Skeletal muscle tissue (tissue), 4 donors: ENCODE measurements around the gene MOV10. TPM values are rescaled to one million over a fixed set of nuclear protein-coding genes. Genes with fewer than 3 reads are reported as not detected.
"Not testable (repeated sequence)": the region's sequence is repeated elsewhere in the genome, so short reads cannot be mapped to it uniquely, and the experiment has no call there.

ENCODE experiments used
- H3K27ac ChIP-seq: one replicate; pipeline ENCODE4 v1.7.0; 2013; ENCODE audit warnings: mild to moderate bottlenecking, low read depth, low read length, inconsistent platforms
- H3K27me3 ChIP-seq, 3 donors: one replicate each; pipeline ENCODE4 v1.7.0; 2013; ENCODE audit warnings: low read length in 3 of 3; ENCODE audit not compliant: control insufficient read depth in 3 of 3, insufficient read depth in 3 of 3
- H3K36me3 ChIP-seq, 3 donors: one replicate each; pipeline ENCODE4 v1.7.0; 2013; ENCODE audit warnings: low read length in 3 of 3; ENCODE audit not compliant: control insufficient read depth in 3 of 3, insufficient read depth in 3 of 3
- H3K4me1 ChIP-seq, 3 donors: one replicate each; pipeline ENCODE4 v1.7.0; 2013; ENCODE audit warnings: low read length in 3 of 3, mild to moderate bottlenecking in 3 of 3; ENCODE audit not compliant: control insufficient read depth in 3 of 3, insufficient read depth in 3 of 3
- H3K4me3 ChIP-seq, 3 donors: one replicate each; pipeline ENCODE4 v1.7.0; 2013; ENCODE audit warnings: low read length in 3 of 3
- H3K9ac ChIP-seq, 3 donors: one replicate each; pipeline ENCODE4 v1.7.0; 2013; ENCODE audit warnings: low read length in 3 of 3, mild to moderate bottlenecking in 3 of 3, moderate library complexity in 2 of 3, low read depth in 1 of 3
- H3K9me3 ChIP-seq, 3 donors: one replicate each; pipeline ENCODE4 v1.7.0; 2013; ENCODE audit warnings: low read length in 3 of 3; ENCODE audit not compliant: control insufficient read depth in 3 of 3
- total RNA-seq: library from RNA; depleted of rRNA; stranded (reverse); fragments of >200 nt; gene quantifications from one replicate; pipeline ENCODE4 v1.2.3, GENCODE V29; 2014
- donor health status: Osteomylitis.

Gene MOV10
- total RNA-seq, 1 donor from 2014 or later: 27.7 TPM

DNA sequence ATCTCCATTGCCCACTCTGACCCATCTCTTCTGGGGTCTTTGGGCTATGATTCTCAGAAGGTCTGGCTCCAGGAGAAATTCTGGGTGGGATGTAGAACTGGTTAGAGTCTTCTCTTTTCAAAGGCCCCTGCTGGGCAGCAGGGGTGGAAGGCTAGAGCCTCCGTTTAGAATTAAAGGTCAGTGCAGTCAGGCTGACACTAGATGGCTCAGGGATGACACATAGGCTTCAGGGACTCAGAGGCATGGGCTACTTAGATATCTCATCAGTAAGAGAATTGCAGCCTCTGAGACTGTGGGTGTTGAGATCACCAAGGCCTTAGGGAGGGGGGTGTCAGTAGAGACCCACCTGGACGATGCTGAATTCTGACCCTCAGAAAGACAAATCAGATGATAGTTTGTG lies 53.3 kb downstream of the MOV10 start:
- Histone ChIP-seq H3K9ac (no peak overlapping the region), H3K9me3 (no peaks in the 10 kb centered on the region), H3K36me3 (no peaks in the 10 kb centered on the region), H3K4me1 (no peaks in the 10 kb centered on the region), H3K27me3 (peaks cover 2 to 7% (median 5%) of the 10 kb centered on the region in 3 donors), H3K4me3 (no peak overlapping the region), H3K27ac (no peak overlapping the region)

GRCh38 chr1:112728306-112728971 lies 54.0 kb downstream of the MOV10 start:
- not testable (repeated sequence) for H3K27me3 ChIP-seq, H3K9ac ChIP-seq, H3K4me1 ChIP-seq, H3K36me3 ChIP-seq, H3K4me3 ChIP-seq, H3K9me3 ChIP-seq, H3K27ac ChIP-seq

- H3K36me3 ChIP-seq, H3K27me3 ChIP-seq, H3K4me1 ChIP-seq, H3K9me3 ChIP-seq, H3K9ac ChIP-seq, H3K27ac ChIP-seq, H3K4me3 ChIP-seq: not testable (repeated sequence)
These were observed 54.6 kb downstream of the MOV10 start for GRCh38 chr1:112729011-112729410.

DNA sequence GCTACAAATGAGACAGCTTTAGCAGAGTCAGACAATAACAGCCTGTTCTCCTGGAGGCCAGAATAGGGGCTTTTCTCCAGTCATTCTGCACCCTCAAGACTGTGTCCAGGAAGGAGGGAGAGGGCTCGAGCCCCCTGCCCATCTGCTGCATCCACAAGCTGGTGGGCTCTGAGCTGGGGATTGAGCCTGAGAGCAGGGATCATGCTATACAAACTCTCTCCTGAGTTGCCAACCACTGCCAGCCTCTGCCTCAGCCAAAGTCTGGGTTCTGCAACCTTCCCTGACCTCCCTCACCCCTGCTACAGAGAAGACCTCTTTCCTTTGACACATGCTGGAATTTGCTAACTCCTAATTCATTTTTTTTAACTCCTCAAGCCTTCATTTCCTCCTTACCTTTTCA lies 55.5 kb downstream of the MOV10 start:
- Histone ChIP-seq H3K4me1 (no peaks in the 10 kb centered on the region), H3K9ac (no peak overlapping the region), H3K27me3 (no peaks in the 10 kb centered on the region), H3K4me3 (no peak overlapping the region), H3K36me3 (no peaks in the 10 kb centered on the region), H3K9me3 (no peaks in the 10 kb centered on the region), H3K27ac (no peak overlapping the region)

DNA sequence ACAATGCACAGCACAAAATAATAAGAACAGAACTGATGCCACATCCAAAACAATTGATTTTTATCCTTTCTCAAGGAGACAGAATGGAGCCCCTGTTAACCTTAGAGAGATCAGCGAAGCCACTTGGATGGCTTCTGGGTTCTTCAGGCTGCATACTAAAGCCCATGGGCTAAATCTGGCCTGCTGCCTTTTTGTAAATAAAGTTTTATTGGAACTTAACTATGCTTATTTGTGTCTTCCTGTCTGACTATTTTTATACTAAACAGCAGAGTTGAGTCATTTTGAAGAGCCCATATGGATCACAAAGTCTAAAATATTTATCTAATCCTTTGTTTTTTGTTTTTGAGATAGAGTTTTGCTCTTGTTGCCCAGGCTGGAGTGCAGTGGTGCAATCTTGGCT lies 57.0 kb downstream of the MOV10 start:
- Histone ChIP-seq H3K36me3 (no peaks in the 10 kb centered on the region), H3K4me3 (no peak overlapping the region), H3K27ac (no peak overlapping the region), H3K27me3 (no peaks in the 10 kb centered on the region), H3K4me1 (no peaks in the 10 kb centered on the region), H3K9me3 (no peaks in the 10 kb centered on the region), H3K9ac (no peak overlapping the region)

DNA sequence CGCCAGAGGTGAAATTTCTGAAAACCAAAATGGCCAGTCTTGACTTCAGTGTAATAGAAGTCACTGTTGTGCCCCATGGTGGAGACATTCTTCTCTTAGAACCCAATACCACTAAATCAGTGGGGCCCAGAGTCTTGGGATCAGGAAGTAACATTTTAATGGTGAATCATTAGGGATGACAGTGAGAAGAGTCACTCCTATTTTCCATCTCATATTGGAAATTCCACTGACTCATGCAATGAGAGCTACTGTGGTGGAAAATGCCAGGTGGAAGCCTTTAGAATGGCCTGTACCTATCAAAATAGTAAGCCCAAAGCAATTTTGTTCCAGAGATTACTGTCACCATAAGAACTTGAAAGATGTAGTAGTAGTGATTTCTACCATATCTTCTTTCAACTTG lies 61.3 kb downstream of the MOV10 start:
- Histone ChIP-seq H3K4me3 (no peak overlapping the region), H3K27me3 (peaks cover 0 to 4% (median 0%) of the 10 kb centered on the region in 3 donors), H3K4me1 (no peaks in the 10 kb centered on the region), H3K9ac (no peak overlapping the region), H3K27ac (no peak overlapping the region), H3K36me3 (no peaks in the 10 kb centered on the region), H3K9me3 (no peaks in the 10 kb centered on the region)

DNA sequence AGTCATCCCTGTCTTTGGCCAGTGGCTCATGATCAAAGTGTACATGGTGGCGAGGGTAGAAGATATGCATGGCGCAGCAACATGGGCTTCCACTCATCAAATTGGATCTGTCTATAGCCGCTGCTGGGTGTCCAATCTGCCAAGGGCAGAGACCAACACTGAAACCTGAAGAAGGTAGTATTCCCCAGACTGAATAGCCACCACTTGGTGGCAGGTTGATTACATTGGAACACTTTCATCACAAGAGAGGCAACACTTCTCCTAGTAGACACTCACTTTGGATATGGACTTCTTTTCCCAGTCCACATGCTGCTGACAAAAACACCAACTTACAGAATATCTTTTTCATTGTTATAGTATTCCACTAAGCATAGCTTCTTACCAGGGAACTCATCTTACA lies 63.1 kb downstream of the MOV10 start:
- H3K27ac ChIP-seq: no peak overlapping the region
- no peak overlapping the region for H3K9ac ChIP-seq
- H3K4me1 ChIP-seq: no peaks in the 10 kb centered on the region
- no peak overlapping the region for H3K4me3 ChIP-seq
- H3K27me3 ChIP-seq: peaks cover 4 to 13% (median 10%) of the 10 kb centered on the region in 3 donors
- no peaks in the 10 kb centered on the region for H3K9me3 ChIP-seq
- no peaks in the 10 kb centered on the region for H3K36me3 ChIP-seq

DNA sequence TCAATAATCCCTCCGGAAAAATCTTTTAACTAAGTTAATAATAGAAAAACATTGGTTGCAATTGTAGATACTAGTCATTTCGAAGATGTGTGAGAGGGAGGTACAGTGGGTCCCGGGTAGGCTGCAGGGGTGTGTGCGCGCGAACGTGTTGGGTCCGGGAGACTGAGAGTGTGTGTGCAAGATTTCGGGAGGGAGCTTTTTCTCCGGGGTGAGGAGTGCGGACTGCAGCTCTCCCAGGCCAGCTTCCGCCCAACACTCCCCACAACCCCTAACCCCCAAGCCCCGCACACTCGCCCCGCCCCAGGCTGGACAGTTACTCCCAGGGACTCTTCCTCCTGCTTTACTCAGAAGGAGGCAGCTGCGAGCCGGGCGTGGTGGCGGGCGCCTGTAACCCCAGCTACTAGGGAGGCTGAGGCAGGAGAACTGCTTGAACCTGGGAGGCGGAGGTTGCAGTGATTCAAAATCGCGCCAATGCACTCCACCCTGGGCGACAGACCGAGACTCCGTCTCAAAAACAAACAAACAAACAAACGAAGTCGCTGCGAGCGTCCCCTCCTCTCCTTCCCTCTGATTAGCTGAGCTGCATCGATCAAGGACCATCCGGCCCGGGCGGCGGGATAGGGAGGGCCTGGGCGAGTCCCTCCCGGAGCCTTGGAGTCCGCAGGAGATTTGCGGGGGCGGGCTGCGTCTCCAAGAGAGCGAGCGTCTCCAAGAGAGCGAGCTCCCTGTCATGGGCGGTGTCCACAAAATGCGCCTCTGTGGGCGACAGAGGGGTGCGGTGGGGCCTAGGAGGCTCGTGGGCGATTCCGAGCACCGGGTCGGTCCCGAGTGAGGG lies 68.9 kb downstream of the MOV10 start:
- Histone ChIP-seq H3K27me3 (peaks cover 21 to 34% (median 31%) of the 10 kb centered on the region in 3 donors), H3K36me3 (no peaks in the 10 kb centered on the region), H3K4me3 (peak overlapping the region in 1 of 3 donors; percentile 29), H3K9me3 (peaks cover 0 to 2% (median 0%) of the 10 kb centered on the region in 3 donors), H3K27ac (no peak overlapping the region), H3K9ac (no peak overlapping the region), H3K4me1 (peaks cover 0 to 6% (median 5%) of the 10 kb centered on the region in 3 donors)

DNA sequence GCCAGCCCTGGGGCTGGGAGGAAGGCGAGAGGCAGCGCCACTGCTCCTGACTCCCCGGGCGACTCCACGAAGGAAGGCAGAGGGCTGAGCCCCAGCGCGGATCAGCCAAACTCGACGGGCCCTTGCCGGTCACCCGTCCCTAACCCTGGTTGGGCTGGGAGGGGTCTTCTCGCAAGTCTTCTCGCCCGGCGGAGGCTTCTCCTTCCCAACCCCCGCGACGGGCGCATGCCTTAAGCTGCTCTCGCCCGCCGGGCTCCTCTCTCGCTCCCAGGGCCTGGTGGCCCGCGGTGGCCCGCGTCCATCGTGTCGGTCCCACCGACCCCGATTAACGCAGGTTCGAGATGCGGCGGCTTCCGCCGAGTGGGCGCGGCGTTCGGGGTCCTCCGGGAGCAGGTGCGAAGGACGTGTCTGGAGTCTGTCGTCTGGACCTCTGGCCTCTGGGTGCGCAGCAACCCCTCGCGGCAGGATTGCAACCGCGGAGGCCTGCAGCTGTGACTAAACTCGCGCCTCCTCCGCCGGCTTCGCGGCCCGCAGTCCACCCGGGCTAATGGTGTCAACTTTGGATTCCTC lies 69.6 kb downstream of the MOV10 start:
- Histone ChIP-seq H3K9me3 (peaks cover 0 to 3% (median 0%) of the 10 kb centered on the region in 3 donors), H3K4me1 (peaks cover 0 to 6% (median 5%) of the 10 kb centered on the region in 3 donors), H3K4me3 (peak overlapping the region in 1 of 3 donors; percentile 29), H3K27me3 (peaks cover 21 to 34% (median 31%) of the 10 kb centered on the region in 3 donors), H3K36me3 (no peaks in the 10 kb centered on the region), H3K27ac (no peak overlapping the region), H3K9ac (no peak overlapping the region)

- H3K27me3 ChIP-seq: peaks cover 13 to 19% (median 16%) of the 10 kb centered on the region in 3 donors
- H3K4me1 ChIP-seq: peaks cover 0 to 6% (median 5%) of the 10 kb centered on the region in 3 donors
- no peak overlapping the region for H3K27ac ChIP-seq
- peaks cover 0 to 3% (median 0%) of the 10 kb centered on the region in 3 donors for H3K9me3 ChIP-seq
- no peaks in the 10 kb centered on the region for H3K36me3 ChIP-seq
- H3K4me3 ChIP-seq: no peak overlapping the region
- H3K9ac ChIP-seq: no peak overlapping the region
These were observed 73.9 kb downstream of the MOV10 start for GRCh38 chr1:112748396-112748795.
